AG09319 (cell line): Measurements from ENCODE around the gene AP5B1.
A peak's percentile ranks its signal among the peaks of the same experiment; 100 is the strongest.

Experiments used
- DNase-seq: peaks from one replicate; pipeline ENCODE4 v3.0.0-alpha.2; 2010; ENCODE audit warnings: low read depth; ENCODE audit errors: extremely low read depth
- TF ChIP-seq, protein P1 (sequence below): IDR thresholded peaks from 2 replicates; pipeline ENCODE4 v1.5.1; 2011; ENCODE audit warnings: low read depth, mild to moderate bottlenecking, inconsistent platforms, low read length, moderate library complexity

Gene AP5B1

DNA sequence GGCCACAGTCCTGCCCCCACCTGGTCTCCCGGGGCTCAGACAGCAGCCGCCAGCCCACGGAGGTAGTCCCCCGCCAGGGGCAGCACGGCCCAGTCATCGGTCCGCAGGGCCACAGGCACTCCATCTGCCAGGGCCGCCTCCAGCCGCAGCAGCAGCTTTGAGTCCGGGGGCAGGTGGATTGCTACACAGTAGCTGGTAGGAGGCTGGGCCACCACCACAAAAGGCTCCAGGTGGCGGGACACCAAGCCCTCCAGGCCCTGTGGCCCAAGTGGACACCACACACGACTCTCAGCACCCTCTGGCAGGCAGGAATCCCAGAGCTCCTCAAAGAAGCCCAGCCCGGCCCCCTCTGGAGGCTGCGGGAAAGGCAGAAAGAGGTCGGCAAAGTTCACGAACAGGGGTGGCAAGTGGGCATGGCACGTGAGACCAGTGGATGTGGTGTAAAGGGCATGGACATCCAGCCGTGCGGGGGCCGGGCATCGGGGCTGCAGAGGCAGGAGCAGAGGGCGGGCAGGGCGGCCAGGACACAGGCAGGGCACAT lies 2.9 kb downstream of the AP5B1 start:
- no peak for DNase-seq
- TF ChIP-seq, protein P1, sequence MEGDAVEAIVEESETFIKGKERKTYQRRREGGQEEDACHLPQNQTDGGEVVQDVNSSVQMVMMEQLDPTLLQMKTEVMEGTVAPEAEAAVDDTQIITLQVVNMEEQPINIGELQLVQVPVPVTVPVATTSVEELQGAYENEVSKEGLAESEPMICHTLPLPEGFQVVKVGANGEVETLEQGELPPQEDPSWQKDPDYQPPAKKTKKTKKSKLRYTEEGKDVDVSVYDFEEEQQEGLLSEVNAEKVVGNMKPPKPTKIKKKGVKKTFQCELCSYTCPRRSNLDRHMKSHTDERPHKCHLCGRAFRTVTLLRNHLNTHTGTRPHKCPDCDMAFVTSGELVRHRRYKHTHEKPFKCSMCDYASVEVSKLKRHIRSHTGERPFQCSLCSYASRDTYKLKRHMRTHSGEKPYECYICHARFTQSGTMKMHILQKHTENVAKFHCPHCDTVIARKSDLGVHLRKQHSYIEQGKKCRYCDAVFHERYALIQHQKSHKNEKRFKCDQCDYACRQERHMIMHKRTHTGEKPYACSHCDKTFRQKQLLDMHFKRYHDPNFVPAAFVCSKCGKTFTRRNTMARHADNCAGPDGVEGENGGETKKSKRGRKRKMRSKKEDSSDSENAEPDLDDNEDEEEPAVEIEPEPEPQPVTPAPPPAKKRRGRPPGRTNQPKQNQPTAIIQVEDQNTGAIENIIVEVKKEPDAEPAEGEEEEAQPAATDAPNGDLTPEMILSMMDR: no peak

DNA sequence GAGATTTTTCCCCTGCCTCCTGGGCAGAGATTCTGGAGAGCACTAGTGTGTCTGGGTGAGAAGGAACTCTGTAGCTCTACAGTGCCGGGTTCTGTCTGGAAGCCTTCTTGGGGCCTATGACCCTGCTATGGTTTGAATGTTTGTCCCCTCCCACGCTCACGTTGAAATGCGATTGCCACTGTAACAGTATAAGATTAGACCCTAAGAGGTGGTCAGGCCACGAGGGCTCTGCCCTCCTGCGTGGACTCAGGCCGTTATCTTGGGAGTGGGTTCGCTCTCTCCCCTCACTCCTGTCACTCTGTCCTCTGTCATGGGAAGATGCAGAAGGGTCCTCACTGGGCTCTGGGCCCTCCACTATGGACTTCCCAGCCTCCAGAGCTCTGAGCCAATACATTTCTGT lies 3.5 kb downstream of the AP5B1 start:
- TF ChIP-seq, protein P1: no peak
- no peak for DNase-seq

DNA sequence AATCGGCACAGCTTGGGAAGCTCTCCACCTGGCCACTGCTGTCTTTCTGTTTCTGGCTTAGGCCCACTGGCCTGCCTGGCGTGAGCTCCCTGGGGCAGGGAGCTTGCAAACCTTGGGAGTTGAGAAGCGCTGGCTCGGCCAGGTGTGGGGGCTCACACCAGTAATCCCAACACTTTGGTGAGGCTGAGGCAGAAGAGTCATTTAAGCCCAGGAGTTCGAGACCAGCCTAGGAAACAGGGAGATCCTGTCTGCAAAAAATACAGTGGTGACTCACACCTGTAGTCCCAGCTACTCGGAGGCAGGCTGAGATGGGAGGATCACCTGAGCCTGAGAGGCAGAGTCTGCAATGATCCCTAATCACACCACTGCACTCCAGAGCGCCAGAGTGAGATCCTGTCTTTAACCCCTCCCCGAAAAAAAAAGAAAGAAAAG lies 4.0 kb downstream of the AP5B1 start:
- TF ChIP-seq, protein P1: no peak
- no peak for DNase-seq

DNA sequence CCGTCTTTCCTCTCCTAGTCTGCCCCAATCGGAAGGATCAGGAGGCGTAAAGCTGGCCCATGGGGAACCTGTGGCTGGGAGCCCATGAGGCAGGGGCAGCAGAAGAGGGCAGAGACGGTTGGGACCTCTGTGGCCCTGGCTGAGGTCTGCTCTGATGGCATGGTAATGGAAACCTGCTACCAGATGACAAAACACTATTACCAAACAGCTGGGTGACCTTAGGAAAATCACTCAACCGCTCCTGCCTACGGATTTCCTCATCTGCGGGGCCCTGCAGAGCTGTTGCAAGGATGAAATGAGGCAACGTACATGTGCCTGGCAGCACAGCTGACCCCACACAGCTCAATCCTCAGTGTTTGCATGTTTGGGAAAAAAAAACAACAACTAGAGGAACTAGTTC lies 4.6 kb downstream of the AP5B1 start:
- TF ChIP-seq, protein P1: no peak
- DNase-seq: peak; percentile 39

DNA sequence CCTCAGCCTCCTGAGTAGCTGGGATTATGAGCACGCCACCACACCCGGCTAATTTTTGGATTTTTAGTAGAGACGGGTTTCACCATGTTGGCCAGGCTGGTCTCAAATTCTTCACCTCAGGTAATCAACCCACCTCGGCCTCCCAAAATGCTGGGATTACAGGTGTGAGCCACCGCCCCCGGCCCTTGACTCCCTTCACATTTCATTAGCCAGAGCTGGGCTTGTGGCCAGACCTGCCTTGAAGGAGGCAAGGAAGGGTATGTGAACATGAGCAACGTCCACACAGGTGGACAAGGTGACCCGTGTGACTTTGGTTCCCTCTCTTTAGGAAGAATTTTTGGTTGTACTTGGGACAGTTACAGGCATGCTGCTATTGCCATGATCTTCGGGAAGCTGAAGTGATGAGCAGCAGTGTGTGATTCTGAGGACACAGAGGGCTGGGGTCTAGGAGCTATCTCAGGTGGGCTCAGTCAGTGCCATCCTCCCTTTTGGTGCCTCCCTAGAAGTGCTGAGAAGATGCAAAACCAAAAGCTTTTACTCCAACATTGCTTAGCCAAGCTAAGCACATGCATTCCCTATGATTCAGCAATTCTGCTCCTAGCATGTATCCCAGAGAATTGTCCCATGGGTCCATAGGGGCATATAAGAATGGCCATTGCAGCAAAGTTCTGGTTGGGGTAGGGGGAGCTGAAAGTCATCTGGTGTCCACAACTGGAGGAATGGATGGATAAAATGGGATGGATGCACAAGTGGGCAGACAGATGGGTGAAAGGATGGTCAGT lies 6.1 kb downstream of the AP5B1 start:
- no peak for DNase-seq
- TF ChIP-seq, protein P1: no peak

DNA sequence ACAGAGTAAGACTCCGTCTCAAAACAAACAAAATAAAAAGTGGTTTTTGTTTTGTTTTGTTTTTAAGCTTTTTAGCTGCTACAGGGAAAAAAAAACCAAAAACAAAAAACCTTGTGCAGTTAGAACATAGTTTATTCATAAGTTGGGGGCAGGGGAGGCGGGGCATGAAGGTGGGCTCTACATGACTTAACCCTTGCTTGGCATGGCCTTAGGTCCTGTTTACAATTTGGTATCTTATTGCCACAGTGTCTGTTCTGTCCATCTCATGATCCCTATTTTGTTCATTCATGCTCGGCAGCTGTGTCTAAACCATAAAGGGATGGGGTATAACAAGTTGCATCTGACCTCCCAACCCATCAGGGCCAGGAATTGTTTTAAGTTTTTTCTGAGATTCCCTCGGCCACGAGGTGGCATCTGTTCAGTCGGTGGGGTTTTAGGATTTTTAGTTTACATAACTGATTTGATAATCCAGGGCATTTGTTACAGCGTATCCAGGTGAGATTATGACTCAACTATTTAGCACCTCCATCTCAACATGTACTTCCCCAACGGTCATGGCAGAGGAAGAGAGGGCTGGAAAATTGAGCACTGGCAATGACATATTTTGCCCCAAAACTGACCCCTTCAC lies 6.9 kb downstream of the AP5B1 start:
- TF ChIP-seq, protein P1: peak; percentile 23
- DNase-seq: no peak

DNA sequence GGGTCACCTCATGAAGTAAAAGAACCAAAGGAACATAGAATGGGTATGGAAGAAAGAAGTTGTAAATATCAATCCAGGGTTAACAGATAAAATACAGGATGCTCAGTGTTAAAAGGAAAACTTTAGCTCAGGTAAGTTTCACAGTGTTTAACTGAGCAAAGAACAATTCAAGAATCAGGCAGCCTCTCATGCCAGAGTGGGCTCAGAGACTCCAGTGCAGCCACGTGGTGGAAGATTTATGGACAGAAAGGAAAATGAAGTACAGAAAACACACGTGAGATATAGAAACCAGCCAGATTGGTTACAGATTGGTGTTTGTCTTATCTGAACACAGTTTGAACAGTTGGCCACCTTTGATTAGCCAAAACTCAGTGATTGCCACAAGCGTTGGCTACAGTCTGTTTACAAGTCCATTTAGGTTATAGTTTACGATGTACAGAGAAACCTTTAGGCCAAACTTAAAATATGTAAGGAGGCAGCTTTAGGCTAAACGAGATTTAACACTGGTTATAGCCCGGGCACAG lies 9.1 kb downstream of the AP5B1 start:
- TF ChIP-seq, protein P1: no peak
- no peak for DNase-seq
